Ascending aorta (tissue), 2 donors: ENCODE data around the gene MGAT5B. TPM values are rescaled to one million over a fixed set of nuclear protein-coding genes. Genes with fewer than 3 reads are reported as not detected.
"Not testable (repeated sequence)": the region's sequence is repeated elsewhere in the genome, so short reads cannot be mapped to it uniquely, and the experiment has no call there.

Experiments
- DNase-seq, 2 donors: peaks; one replicate each; pipeline ENCODE4 v3.0.0-alpha.2; 2019; ENCODE audit warnings: low spot score in 2 of 2
- H3K27ac ChIP-seq, 2 donors: fragments of 200-600 bp; sonication (generic); one replicate each; pipeline ENCODE4 v1.5.1; 2016 to 2017; ENCODE audit warnings: mild to moderate bottlenecking in 1 of 2
- H3K27me3 ChIP-seq: fragments of 200-600 bp; sonication (generic); one replicate; pipeline ENCODE4 v1.5.1; 2017
- H3K36me3 ChIP-seq, 2 donors: fragments of 200-600 bp; sonication (generic); one replicate each; pipeline ENCODE4 v1.5.1; 2016
- H3K4me1 ChIP-seq, 2 donors: fragments of 200-600 bp; sonication (generic); one replicate each; pipeline ENCODE4 v1.5.1; 2016 to 2017; ENCODE audit warnings: mild to moderate bottlenecking in 1 of 2
- H3K4me3 ChIP-seq, 2 donors: fragments of 200-600 bp; sonication (generic); one replicate each; pipeline ENCODE4 v1.5.1; 2016 to 2017; ENCODE audit warnings: mild to moderate bottlenecking in 1 of 2
- H3K9me3 ChIP-seq, 2 donors: fragments of 200-600 bp; sonication (generic); one replicate each; pipeline ENCODE4 v1.5.1; 2016
- intact Hi-C: fragments of 100-400 bp; cut with DNase I; formaldehyde crosslinking; loops from one replicate; pipeline ENCODE4 v1.15.1; 2023
- total RNA-seq: library from RNA; depleted of rRNA; stranded (reverse); fragments of >200 nt; gene quantifications from one replicate; pipeline ENCODE4 v1.1.0, GENCODE V29; 2016
- TF ChIP-seq, protein P1 (sequence below), 3 experiments: fragments of 200-600 bp in 2 of 3; fragments of 450-650 bp in 1 of 3; sonication (generic) in 2 of 3; IDR thresholded peaks; one replicate each; pipeline ENCODE4 v1.5.1; 2016 to 2019; ENCODE audit warnings: antibody characterized with exemption in 3 of 3, mild to moderate bottlenecking in 1 of 3, moderate library complexity in 1 of 3

MGAT5B gene
- total RNA-seq, 1 donor from 2014 or later: not detected

DNA sequence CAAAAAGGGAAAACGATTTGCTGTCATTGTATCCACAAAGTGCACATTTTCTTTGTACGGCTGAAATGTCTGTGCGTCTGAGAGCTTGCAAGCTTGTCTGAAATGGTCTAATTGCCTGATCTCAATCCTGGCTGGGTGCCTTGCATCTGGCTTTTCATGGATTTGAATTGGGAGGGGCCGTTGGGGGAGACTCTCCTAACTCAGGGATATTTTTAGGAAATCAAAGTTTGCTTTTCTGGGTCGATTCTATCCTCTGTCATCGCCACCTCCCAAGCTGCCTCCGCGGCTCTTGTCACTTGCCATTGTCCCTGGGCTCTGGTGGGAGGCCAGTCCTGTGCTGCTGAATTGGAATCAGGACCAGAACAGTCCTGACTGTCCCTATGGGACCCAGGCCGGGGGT is 33.3 kb upstream of the MGAT5B start:
- no peak overlapping the region for H3K4me3 ChIP-seq
- H3K27ac ChIP-seq: no peak overlapping the region
- no peaks in the 10 kb centered on the region for H3K36me3 ChIP-seq
- H3K4me1 ChIP-seq: peaks cover 0 to 1% of the 10 kb centered on the region in 2 donors
- intact Hi-C loops: no loop called here
- no peaks in the 10 kb centered on the region for H3K9me3 ChIP-seq
- no peak for DNase-seq
- TF ChIP-seq, protein P1, sequence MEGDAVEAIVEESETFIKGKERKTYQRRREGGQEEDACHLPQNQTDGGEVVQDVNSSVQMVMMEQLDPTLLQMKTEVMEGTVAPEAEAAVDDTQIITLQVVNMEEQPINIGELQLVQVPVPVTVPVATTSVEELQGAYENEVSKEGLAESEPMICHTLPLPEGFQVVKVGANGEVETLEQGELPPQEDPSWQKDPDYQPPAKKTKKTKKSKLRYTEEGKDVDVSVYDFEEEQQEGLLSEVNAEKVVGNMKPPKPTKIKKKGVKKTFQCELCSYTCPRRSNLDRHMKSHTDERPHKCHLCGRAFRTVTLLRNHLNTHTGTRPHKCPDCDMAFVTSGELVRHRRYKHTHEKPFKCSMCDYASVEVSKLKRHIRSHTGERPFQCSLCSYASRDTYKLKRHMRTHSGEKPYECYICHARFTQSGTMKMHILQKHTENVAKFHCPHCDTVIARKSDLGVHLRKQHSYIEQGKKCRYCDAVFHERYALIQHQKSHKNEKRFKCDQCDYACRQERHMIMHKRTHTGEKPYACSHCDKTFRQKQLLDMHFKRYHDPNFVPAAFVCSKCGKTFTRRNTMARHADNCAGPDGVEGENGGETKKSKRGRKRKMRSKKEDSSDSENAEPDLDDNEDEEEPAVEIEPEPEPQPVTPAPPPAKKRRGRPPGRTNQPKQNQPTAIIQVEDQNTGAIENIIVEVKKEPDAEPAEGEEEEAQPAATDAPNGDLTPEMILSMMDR (IDR thresholded peaks at IDR 0.05): no peak
- no peaks in the 10 kb centered on the region for H3K27me3 ChIP-seq

- peaks cover 2 to 3% of the 10 kb centered on the region in 2 donors for H3K4me1 ChIP-seq
- intact Hi-C loops: no loop called here
- H3K27ac ChIP-seq: no peak overlapping the region
- DNase-seq: no peak
- no peaks in the 10 kb centered on the region for H3K36me3 ChIP-seq
- no peaks in the 10 kb centered on the region for H3K9me3 ChIP-seq
- TF ChIP-seq, protein P1 (IDR thresholded peaks at IDR 0.05): no peak
- no peaks in the 10 kb centered on the region for H3K27me3 ChIP-seq
- H3K4me3 ChIP-seq: no peak overlapping the region
Measured at GRCh38 chr17:76840443-76840767, 27.8 kb upstream of the MGAT5B start.

DNA sequence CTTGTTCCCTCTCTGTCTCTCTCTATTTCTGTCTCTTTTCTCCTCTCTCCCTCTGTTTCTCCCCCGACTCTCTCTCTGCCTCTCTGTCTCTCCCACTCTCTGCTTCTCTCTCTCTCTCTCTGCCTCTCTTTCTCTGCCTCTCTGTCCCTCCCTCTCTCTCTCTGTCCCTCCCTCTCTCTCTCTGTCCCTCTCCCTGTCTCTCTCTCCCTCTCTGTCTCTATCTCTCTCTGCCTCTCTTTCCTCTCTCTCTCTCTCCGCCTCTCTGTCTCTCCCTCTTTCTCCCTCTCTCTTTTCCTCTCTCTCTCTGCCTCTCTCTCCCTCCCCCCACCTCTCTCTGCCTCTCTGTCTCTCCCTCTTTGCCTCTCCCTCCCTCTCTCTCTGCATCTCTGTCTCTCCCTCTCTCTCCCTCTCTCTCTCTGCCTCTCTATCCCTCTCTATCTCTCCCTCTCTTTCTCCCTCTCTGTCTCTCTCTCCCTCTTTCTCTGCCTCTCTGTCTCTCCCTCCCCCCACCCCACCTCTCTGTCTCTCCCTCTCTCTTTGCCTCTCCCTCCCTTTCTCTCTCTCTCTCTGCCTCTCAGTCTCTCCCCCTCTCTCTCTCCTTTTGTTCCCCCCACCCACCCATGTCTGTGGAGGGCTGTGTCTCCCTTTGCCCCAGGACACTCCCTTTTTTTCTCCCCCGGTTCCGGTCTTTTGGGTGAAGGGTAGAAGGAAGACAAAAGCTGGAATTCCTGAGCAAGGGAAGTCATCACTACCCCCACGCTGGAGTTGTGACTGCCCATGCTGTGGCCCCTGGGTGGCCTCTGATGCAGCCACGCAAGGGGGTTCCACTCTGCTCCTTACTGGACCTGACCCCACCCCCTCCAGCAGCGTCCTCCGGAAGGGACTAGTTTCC is 27.1 kb upstream of the MGAT5B start:
- intact Hi-C loops: no loop called here
- H3K27me3 ChIP-seq: no peaks in the 10 kb centered on the region
- TF ChIP-seq, protein P1 (IDR thresholded peaks at IDR 0.05): no peak

DNA sequence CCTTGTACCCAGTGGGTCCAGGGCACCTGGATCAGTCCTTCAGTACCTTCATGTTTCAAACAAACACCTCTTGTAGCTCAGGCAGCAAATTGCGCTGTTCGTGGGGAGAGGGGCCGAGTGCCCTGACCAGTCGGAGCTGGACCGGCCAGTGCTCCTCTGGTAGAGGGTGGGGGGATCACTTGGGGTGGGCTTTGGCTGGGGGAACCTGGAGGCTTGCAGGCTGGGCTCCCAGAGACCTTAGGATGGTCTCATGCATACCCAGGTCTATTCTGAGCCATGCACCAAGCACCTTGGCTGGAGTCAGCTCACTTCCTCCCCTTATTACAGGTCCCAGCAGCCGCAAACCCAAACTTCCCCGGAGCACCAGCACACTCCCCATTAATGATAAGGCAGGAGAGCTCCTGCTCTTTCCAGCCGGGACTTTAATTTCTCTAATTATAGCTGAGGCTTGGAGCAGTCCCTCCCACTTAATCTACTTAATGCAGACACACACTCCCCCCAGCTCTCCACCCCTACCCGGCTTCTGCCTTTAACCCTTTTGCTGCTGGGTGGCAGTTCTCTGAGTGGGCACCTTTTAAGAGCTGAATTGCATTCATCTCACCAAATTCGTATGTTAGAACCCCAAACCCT is 26.3 kb upstream of the MGAT5B start:
- TF ChIP-seq, protein P1 (IDR thresholded peaks at IDR 0.05): no peak
- H3K9me3 ChIP-seq: no peaks in the 10 kb centered on the region
- H3K4me1 ChIP-seq: peaks cover 2 to 3% of the 10 kb centered on the region in 2 donors
- no peak overlapping the region for H3K4me3 ChIP-seq
- no peaks in the 10 kb centered on the region for H3K27me3 ChIP-seq
- no peak for DNase-seq
- no peak overlapping the region for H3K27ac ChIP-seq
- H3K36me3 ChIP-seq: no peaks in the 10 kb centered on the region
- intact Hi-C loops: no loop called here

More for the DNA sequence above, 27.1 kb upstream of the MGAT5B start:
- no peaks in the 10 kb centered on the region for H3K9me3 ChIP-seq
- DNase-seq: no peak
- no peak overlapping the region for H3K27ac ChIP-seq
- no peak overlapping the region for H3K4me3 ChIP-seq
- H3K36me3 ChIP-seq: no peaks in the 10 kb centered on the region
- H3K4me1 ChIP-seq: peaks cover 2 to 3% of the 10 kb centered on the region in 2 donors

DNA sequence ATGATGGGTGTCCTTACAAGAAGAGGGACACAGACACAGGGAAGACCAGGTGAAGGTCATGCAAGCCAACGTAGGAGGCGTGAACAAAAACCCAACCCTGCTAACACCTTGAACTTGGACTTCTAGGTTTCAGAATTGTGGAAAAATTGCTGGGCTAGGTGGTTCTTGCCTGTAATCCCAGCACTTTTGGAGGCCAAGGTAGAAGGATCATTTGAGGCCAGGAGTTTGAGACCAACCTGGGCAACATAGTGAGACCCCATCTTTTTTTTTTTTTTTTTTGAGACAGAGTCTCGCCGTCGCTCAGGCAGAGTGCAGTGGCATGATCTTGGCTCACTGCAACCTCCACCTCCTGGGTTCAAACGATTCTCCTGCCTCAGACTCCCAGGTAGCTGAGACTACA is 25.1 kb upstream of the MGAT5B start:
- H3K4me3 ChIP-seq, H3K4me1 ChIP-seq, H3K36me3 ChIP-seq, intact Hi-C loops, DNase-seq, H3K9me3 ChIP-seq, H3K27ac ChIP-seq, H3K27me3 ChIP-seq: not testable (repeated sequence)
